ENCODE data around the gene CPM.
"Not testable (repeated sequence)": the region's sequence is repeated elsewhere in the genome, so short reads cannot be mapped to it uniquely, and the experiment has no call there.

CPM gene

DNA sequence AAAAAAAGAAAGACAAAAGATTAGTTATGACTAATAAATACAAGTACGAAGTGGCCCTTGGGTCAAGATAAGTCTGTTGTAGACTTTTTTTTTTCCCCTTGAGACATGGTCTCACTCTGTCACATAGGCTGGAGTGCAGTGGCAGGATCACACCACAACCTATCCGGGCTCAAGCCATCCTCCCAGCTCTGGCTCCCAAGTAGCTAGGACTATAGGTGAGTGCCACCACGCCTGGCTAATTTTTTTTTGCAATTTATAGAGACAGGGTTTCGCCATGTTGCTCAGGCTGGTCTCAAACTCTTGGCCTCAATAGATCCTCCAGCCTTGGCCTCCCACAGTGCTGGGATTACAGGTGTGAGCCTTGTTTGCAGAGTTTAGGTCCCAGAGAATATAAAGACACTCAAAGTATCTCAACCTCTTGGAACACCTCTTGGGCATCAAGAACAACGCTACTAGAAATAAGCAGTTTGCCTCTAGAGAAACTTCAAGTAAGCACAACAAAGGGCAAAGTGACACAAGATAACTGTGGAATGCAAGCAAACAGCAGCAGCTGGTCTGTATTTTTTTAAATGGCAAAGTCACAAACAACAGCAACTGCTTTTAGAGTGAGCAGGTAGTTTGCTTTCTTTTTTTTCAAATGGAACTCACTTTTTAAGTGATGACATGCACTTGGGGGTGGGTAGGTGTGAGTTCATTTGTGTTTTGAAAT, 128.9 kb downstream of the CPM start:
- no peak for DNase-seq

DNA sequence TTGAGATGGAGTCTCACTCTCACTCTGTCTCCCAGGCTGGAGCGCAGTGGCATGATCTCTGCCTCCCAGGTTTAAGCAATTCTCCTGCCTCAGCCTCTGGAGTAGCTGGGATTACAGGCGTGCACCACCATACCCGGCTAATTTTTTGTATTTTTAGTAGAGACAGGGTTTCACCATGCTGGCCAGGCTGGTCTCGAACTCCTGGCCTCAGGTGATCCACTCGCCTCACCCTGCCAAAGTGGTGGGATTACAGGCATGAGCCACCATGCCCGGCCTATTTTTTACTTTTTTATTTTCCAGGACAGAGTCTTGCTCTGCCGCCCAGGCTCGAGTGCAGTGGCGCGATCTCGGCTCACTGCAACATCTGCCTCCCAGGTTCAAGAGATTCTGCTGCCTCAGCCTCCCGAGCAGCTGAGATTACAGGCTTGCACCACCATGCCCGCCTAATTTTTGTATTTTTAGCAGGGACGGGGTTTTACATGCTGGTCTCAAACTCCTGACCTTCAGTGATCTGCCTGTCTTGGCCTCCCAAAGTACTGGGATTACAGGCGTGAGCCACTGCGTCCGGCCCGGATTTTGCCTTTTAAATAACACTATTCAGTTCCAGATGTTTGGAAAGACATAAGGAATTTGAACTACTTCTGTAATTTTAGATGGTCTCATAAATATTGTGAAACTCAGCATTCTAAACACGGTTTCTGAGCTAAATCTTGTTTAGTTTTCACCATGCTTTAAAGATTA, 129.9 kb downstream of the CPM start:
- not testable (repeated sequence) for DNase-seq

DNA sequence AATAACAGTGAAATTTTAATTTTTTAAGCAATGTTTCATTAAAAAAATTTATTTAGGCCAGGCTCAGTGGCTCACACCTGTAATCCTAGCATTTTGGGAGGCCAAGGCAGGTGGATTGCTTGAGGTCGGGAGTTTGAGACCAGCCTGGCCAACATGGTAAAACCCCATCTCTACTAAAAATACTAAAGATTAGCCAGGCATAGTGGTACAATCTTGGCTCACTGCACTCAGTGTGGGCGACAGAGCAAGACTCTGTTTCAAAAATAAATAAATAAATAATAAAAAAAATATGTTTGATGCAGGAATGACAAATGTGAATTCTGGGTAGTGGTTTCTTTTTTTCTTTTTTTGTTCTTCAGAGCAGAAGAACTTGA, 130.6 kb downstream of the CPM start:
- not testable (repeated sequence) for DNase-seq

Data from fibroblast of skin of right biceps (primary cell).